ENCODE measurements around the gene LZTR1.

DNA sequence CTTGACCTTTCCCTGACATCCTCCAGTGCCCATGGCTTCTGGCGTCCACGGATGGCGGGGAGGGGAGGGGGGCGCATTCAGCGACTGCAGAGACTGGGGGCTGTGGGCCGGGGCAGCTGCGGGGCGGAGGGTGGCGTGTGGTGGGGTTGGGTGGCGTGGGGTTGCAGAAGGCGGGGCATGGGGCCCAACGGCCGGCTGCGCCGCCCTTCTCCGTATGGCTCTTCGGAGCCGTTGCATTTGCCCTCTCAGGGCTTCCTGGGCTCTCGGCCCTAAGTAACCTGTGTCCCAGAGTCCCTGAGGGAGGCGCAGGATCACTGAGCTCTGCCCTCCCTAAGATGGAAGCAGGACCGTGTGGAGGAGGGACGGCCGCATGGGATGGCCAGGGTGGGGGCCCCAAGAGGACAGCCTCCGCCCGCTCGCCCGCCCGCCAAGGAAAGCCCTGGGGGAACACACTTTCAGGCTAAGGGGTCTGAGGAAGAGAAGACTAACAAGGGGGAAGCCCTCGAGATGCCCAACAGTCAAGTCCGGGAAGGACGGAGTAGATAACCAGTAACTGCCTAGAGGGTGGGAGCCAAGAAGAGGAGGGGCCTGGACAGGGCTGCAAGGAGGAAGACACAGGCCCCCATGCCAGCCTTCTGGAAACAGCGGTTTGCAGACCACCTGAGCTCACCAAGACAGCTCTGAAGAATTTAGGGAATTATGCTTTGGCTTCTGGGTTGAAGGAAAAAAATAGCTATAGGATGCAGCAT lies 24.2 kb upstream of the LZTR1 start:
- TF ChIP-seq ETV6 (conservative IDR thresholded peaks at IDR 0.05 in 1 of 2, IDR thresholded peaks at IDR 0.05 in 1 of 2; ENCODE audit: borderline replicate concordance in 1 of 2, low read depth in 1 of 2) (no peak), RAD21 (IDR thresholded peaks at IDR 0.05; ENCODE audit: insufficient read depth, low read depth, low read length) (no peak), POLR2AphosphoS5 (IDR thresholded peaks at IDR 0.05; ENCODE audit: low read length) (no peak)
